ENCODE results near the gene BPGM. TPM values are rescaled to one million over a fixed set of nuclear protein-coding genes. Genes with fewer than 3 reads are reported as not detected.

BPGM gene
- total RNA-seq, 1 experiment from 2014 or later, result 14.0 TPM

DNA sequence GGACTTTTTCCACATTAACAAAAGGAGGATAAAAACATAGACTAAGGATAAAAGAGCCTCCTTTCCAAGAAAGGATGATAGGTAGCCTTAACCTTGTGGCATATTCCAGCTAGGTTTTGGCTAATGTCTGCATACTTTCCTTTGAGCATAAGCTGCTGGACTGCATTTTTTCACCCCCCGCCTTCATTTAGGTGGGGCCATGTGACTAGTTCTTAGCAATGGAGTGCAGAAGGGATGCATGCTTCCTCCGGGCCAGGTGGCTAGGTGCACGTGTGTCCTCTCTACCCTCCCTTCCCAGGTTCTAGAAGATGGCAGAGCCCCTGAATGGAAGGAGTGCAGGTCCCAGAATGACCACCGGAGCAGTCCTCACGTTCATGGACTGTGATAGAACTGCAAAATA is 59.8 kb downstream of the BPGM start:
- TF ChIP-seq EZH2 (IDR thresholded peaks at IDR 0.05; ENCODE audit: borderline replicate concordance, low read depth, low read length, poor library complexity, severe bottlenecking), result no peak
- POLR2A ChIA-PET (ENCODE audit: low non-redundant PET), result no interaction called here
- DNase-seq (ENCODE audit: low spot score), result no peak
- H3K36me3 ChIP-seq (ENCODE audit: insufficient read depth, low read length, poor library complexity, severe bottlenecking), result no peaks in the 10 kb centered on the region
- no peaks in the 10 kb centered on the region for H3K9me3 ChIP-seq (ENCODE audit: low read depth, low read length, poor library complexity, severe bottlenecking)
- H3K4me3 ChIP-seq (ENCODE audit: low read depth, low read length, poor library complexity, severe bottlenecking), result no peak overlapping the region
- CTCF ChIA-PET, result no interaction called here
- BruUV-seq (replicated peaks), result no TSS peak
- intact Hi-C loops (cut with micrococcal nuclease; ENCODE audit: unreplicated experiment), result no loop called here
- H3K27me3 ChIP-seq (replicated peaks; ENCODE audit: insufficient read depth, low read depth, low read length, poor library complexity), result no peaks in the 10 kb centered on the region
- H3K27ac ChIP-seq (ENCODE audit: low read depth, low read length, poor library complexity, severe bottlenecking), result no peak overlapping the region
- no peaks in the 10 kb centered on the region for H3K4me1 ChIP-seq (ENCODE audit: insufficient read depth, low read length, poor library complexity, severe bottlenecking)

DNA sequence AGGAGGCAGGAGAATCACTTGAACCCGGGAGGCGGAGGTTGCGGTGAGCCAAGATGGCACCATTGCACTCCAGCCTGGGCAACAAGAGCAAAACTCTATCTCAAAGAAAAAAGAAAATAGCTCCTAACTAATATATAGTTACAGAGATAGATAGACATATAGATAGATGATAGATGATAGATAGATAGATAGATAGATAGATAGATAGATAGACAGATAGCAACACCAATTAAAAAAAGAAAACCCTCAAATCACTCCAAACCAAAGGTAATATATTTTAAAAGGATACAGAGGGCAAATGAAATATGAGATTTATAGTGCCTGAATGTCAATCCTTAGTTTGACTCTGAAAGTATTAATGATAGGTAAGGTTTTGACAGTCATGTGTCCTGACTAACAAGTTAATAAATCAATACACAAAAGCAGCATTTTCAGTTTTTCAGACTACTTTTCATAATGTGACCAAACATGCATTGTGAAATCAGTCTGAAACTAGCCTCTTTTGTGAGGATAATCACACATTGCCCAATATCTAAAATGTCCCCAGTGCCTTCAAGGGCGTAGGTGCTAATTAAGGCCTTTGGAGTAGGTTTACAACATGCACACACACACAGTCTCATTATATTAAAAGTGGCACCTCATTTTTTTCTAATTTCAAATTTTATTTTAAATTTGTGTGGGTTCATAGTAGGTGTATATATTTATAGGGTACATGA is 61.2 kb downstream of the BPGM start:
- TF ChIP-seq, protein P1, sequence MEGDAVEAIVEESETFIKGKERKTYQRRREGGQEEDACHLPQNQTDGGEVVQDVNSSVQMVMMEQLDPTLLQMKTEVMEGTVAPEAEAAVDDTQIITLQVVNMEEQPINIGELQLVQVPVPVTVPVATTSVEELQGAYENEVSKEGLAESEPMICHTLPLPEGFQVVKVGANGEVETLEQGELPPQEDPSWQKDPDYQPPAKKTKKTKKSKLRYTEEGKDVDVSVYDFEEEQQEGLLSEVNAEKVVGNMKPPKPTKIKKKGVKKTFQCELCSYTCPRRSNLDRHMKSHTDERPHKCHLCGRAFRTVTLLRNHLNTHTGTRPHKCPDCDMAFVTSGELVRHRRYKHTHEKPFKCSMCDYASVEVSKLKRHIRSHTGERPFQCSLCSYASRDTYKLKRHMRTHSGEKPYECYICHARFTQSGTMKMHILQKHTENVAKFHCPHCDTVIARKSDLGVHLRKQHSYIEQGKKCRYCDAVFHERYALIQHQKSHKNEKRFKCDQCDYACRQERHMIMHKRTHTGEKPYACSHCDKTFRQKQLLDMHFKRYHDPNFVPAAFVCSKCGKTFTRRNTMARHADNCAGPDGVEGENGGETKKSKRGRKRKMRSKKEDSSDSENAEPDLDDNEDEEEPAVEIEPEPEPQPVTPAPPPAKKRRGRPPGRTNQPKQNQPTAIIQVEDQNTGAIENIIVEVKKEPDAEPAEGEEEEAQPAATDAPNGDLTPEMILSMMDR (conservative IDR thresholded peaks at IDR 0.05; ENCODE audit: low read depth, low read length), result no peak
- no peak for TF ChIP-seq EZH2 (IDR thresholded peaks at IDR 0.05; ENCODE audit: borderline replicate concordance, low read depth, low read length, poor library complexity, severe bottlenecking)
- intact Hi-C loops (cut with micrococcal nuclease; ENCODE audit: unreplicated experiment), result no loop called here
- no peaks in the 10 kb centered on the region for H3K9me3 ChIP-seq (ENCODE audit: low read depth, low read length, poor library complexity, severe bottlenecking)
- CTCF ChIA-PET, result no interaction called here
- H3K27ac ChIP-seq (ENCODE audit: low read depth, low read length, poor library complexity, severe bottlenecking), result no peak overlapping the region
- H3K4me3 ChIP-seq (ENCODE audit: low read depth, low read length, poor library complexity, severe bottlenecking), result no peak overlapping the region
- no peaks in the 10 kb centered on the region for H3K4me1 ChIP-seq (ENCODE audit: insufficient read depth, low read length, poor library complexity, severe bottlenecking)
- POLR2A ChIA-PET (ENCODE audit: low non-redundant PET), result no interaction called here
- no peaks in the 10 kb centered on the region for H3K27me3 ChIP-seq (replicated peaks; ENCODE audit: insufficient read depth, low read depth, low read length, poor library complexity)
- no peak for DNase-seq (ENCODE audit: low spot score)
- H3K36me3 ChIP-seq (ENCODE audit: insufficient read depth, low read length, poor library complexity, severe bottlenecking), result no peaks in the 10 kb centered on the region
- no TSS peak for BruUV-seq (replicated peaks)

DNA sequence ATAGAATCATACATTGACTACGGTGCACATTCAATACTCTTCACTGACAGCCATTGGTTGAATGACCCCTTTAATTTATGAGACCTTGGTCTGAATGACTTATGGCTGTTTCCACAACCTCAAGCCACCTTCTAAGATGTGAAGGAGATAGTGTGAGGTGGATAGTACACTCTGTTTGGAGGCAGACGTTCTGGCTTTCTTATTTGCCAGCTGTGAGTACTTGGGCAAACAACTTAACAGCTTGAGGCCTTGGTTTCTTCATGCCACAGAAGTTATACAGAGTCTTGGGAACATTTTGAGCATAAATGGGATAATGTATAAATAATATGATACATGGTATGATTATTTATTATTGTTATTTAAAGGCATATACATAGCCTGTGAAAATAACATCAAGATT is 62.0 kb downstream of the BPGM start:
- DNase-seq (ENCODE audit: low spot score), result no peak
- POLR2A ChIA-PET (ENCODE audit: low non-redundant PET), result no interaction called here
- CTCF ChIA-PET, result no interaction called here

More for the DNA sequence above, 62.0 kb downstream of the BPGM start:
- Histone ChIP-seq H3K27me3 (replicated peaks; ENCODE audit: insufficient read depth, low read depth, low read length, poor library complexity) (no peaks in the 10 kb centered on the region), H3K4me1 (ENCODE audit: insufficient read depth, low read length, poor library complexity, severe bottlenecking) (no peaks in the 10 kb centered on the region), H3K9me3 (ENCODE audit: low read depth, low read length, poor library complexity, severe bottlenecking) (no peaks in the 10 kb centered on the region), H3K4me3 (ENCODE audit: low read depth, low read length, poor library complexity, severe bottlenecking) (no peak overlapping the region), H3K27ac (ENCODE audit: low read depth, low read length, poor library complexity, severe bottlenecking) (no peak overlapping the region), H3K36me3 (ENCODE audit: insufficient read depth, low read length, poor library complexity, severe bottlenecking) (no peaks in the 10 kb centered on the region)
- BruUV-seq (replicated peaks), result no TSS peak
- no peak for TF ChIP-seq EZH2 (IDR thresholded peaks at IDR 0.05; ENCODE audit: borderline replicate concordance, low read depth, low read length, poor library complexity, severe bottlenecking)
- TF ChIP-seq, protein P1 (conservative IDR thresholded peaks at IDR 0.05; ENCODE audit: low read depth, low read length), result no peak
- intact Hi-C loops (cut with micrococcal nuclease; ENCODE audit: unreplicated experiment), result no loop called here
